Amygdala (tissue), 56 donors: ENCODE measurements around the gene CIRBP.

ENCODE experiments used
- DNase-seq, 56 donors: peaks; one replicate each; lab custom pipeline; 2025; lab: John Stamatoyannopoulos, UW

Gene CIRBP

DNA sequence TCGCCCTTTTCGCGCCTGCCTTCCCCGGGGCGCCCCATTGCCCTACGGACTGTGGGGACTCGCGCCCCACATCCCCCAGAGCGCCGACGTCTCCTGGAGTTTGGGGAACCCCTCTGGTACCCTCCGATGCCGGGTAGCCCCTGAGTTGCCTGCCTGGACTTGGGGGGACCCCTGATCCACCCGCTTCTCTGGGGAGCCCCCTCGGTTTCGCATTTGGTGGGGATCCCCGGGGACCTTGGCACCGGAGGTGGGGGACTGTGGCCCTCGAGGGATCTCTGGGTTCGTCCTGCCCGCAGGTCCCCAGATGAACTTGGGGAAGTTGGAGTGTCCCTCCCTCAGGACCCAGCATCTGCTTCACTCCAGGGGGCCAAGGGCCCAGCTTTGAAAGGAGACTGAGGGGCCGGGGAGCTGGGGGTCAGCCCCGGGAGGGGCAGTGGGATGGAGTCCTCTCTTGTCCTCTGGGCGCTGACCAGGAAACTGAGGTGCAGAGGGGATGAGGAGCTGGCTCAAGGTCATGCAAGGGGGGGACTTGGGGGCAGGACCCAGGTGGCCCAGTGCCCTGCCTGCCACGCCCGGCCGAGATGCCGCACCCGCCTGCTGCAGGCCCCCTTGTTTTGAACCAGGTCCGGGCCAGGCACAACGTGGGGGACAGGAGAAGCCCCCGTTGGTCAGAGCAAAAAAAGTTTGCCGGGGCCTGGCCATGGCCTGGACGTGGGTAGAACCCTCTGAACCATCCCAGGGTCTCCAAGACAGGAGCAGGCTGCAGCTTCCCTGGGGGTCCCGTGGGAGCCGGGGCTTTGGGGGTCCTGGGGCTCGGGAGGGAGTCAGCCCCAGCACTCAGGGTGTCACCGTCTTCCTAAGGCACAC, 17.6 kb downstream of the CIRBP start:
- no peak for DNase-seq

DNA sequence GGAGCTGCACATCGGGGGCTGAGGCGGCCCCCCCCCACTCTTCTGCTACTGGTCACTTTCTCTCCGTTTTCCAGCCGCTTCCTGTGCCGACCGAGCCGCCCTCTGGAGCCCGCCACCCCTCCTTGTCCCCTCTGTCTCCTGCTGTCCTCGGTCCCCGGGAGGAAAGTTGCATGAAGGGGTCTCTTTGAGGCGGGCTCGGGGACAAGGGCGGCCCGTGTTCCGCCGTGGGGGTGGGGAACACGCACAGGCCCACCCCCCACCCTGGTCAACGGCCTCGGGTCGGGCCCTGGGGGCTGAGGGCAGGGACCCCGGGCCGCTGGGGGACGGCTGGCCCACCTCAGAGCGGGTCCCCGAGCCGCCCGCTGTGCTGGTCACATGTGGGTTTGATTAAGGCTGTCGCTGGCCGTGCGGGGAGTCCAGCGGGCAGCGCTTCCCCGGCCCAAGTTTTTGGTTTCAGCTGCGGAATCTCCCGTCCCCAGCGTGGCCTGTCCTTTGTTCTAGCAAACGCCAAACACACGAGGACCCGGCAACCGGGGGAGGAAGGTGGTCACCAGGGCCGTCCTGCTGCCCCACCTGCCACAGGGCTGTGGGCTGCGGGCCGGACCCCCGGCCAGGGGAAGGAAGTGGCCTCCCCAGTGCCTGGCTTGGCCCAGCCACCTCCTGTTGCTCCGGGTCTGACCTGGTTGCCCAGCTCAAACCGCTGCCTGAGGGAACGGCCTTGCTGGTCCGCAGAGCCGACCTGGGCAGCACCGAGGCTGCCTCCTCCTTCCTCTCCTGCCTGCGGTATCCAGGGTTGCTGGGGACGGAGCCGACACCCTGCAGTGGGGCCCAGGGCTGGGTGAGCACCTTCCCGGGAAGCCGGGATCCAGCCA, 18.5 kb downstream of the CIRBP start:
- no peak for DNase-seq

DNA sequence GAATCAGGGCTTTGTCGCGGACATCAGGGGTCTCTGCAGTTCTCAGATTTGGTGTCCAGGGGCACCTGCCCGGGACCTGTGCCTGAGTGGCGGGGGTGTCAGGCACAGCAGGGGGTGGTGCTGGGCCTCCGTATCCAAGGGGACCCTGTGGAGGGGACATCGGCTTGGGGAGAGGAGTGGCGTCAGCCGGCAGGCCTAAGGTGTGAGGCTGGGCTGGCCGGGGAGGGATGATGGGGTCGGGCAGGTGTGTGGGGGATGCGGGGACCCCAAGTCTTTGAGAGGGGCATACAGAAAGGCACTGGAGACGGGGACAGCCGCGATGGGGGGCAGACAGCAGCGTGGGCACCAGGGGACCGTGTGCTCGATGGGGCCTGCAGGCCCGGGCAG, 19.1 kb downstream of the CIRBP start:
- DNase-seq, result no peak

DNA sequence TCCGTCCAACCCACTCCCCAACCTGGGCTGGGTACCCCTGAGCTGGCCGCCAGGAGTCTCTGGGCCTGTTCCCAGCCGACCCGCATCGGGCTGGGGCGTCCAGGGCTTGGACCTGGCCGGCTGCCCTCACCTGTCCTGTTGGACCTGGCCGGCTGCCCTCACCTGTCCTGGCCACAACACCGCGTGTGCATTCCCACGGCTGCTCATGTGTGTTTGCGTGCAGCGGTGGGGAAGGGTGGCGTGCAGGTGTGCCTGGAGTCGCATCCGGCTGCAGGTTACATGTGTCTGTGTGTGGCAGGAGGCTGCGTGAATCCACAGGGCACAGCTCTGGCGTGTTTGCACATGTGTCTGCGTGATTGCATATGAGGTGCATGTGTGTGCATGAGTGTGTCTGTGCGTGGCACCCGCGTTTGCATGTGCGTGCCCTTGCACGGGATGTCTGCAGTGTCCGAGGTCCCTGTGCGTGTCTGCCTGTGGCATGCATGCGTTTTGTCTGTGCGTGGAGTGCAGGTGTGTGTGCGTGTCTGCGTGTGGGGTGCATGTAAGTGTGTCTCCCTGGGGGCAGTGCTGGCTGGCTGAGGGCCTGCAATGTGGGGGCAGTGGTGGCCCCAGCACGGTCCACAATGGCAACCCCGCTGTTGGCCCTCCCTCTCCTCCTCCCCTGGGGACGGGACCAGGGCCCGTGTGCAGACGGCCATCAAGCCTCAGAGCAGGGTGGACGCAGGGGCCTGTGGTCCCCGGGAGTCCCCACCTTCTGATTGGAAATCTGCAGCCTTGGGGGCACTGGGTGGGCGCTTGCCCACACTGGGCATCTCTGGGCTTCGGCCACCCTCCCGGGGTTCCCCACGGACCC, 19.9 kb downstream of the CIRBP start:
- no peak for DNase-seq

DNA sequence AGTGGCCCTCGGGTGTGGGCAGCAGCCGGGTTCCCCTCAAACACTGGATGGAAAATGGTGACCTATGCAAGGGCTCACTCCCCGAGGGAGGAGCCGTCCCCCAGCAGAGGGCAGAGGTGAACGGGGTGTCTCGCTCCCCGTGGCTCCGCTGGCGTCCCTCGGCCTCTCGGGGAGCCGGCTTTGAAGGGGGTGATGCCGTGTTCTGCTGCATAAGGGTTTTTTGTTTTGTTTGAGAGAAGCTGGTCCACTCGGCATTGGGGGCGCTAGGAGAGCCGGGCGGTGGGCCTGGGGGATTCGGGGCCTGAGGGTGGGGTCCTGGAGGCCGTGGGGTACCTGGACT, 20.5 kb downstream of the CIRBP start:
- no peak for DNase-seq

DNA sequence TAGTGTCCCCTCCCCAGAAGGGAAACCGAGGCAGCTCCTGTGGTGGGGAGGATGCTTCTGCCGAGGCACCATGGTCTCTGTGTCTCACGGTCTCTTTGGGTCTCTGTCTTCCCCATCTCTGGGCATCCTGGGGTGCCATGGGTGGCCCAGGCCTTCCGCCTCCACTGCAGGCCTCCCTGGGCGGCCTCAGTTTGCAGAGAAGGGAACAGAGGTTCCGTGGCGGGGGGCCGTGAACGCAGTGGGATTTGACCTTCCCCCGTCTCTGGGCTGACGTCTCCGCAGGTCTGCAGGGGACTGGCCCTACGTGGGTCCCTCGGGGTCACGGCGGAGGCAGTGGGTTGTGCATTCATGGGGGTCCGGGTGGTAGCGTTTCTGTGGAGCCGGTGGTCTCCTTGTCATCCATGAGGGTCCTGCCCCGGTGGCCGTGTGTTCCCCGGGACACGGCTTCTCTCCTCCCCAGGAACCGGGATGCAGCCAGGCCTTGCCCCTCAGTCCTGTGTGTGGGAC, 21.1 kb downstream of the CIRBP start:
- no peak for DNase-seq

DNA sequence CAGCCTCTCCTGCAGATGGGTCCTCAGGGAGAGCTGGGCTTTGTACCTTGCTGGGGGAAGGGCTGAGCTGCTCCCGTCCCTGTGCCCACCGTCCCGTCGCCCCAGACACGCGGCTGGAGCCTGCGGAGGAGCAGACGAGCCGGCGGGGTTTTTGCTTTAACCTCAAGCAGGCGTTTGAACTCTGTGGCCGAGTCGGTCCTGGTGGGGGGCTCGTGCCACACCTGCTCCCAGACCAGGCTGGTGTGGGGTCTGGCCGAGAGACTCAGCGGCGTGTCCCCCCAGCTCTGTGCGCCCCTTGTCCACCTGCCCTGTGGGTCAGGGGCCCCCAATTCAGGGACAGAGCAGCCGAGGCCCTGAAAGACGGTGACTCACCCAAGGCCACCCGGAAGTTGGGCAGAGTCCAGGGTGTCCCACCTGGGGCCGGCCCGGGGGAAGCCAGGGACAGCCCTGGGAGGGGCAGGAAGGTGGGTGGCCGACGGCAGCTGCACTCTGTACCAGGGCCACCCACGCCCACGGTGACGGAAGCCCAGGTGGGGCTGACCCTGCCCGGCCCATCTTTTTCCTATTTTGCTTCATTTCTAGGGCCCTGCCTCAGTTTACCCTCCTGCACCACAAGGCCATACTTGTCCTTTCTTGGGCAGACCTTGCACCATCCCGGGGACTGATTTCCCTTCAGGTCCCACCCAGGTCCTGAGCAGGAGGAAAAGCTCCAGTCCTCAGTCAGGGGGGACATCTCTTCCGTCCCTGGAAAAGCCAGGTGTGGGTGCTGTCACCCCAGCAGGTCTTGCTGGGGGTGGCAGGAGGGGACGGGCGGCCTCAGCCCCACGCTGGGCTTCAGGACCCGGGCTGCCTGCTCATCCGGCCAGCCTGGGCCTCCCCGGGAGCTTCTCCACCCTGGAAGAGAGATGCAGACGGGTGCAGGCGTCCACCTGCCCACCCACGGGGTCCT, 21.8 kb downstream of the CIRBP start:
- DNase-seq, result no peak

DNA sequence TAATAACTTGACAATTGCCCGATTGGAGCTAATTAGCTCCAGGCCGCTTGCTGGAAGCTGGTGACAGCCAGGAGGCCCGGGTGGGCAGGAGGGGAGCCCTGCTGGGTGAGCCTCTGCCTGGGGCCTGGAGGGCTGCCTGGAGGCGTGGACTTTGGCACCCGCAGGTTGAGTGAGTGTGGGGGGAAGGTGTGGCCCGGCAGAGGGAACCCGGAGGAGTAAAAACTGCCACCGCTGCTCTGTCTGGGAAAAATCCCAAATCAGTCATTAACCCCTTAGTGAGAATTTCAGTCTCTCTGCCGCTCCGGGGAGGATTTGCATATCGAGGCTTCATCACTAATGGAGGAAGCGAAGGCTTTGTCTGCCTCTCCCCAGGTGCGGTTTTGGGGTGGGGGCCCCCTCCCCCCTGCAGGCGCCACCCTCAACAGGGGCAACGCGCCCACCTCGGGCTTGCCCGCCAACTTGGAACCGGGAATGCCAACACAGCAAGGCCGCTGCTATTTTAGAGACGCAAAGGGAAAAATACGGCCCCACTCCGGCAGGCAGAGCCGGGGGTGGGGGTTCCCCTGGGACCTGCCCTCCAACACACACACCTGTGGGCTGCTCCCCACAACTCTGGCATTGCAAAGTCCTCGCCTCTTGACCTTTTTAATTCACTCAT, 22.8 kb downstream of the CIRBP start:
- peak in 17 of 56 donors; percentile 6 to 55 (median 25) for DNase-seq

DNA sequence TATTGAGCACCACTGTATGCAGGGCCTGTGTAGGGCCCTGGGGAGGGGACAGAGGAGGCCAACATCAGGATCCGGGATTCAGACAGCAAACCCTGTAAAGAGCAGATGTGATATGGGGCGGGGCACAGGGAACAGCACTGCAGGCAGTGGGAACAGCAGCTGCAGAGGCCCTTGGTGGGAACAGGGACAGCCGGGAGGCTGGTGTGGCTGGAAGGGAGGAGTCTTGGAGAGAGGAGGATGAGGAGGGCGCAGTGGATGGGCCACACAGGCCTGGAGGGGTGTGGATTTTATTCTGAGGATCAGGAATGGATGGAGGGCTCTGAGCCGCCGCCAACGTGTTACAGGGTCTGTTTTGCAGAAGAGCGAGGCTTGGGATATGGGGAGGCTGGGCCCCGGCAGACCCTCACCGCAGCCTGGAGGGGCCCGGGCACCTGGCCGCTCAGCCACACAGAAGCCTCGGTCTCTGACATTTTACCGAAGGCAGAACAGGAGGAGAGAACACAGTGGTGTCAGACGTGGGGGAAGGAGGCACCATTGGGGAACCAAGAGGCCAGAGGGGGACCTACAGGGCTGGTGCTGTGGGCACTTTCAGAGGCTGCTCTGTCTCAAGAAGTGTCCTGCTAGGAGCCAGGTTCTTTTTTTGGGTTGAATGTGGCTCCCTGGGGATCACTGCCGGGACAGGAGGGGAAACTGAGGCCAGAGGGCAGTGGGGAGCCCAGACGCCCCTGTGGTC, 23.5 kb downstream of the CIRBP start:
- no peak for DNase-seq

DNA sequence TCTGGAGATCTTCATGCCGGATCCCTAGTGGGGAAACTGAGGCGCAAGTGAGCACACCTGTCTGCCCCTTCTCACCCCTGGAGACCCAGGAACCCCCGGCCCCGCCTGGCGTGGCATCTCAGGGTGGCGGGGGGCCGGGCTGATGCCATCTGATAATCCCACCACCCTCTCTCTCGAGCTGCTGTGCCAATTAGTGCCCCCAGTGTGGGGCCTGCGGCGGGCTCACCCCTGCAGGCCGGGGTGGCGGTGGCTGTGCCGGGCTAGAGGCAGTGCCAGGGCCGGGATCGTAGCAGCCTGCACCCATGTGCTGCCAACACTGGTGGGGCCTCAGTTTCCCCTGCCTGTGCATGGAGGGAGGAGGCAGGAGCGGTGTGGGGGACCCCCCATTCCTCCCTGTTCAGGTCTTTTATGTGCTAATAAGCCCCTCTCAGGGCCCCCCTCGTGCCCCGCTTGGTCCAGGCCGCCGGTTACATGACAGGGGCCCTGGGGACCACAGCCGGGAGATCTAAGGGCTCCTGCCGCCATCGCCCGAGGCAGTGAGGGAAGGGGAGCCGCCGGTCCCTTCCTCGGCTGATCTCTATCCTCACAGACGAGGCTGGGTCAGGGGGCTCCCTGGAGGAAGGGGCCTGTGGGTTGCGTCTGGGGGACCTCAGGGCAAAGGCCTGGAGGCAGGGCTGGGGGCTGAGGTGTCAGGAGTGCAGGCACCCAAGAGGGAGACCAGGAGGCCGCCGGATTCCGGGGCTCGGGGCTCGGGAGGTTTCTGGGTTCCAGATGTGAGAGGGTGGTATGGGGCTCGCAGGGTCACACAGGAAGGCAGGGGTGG, 24.9 kb downstream of the CIRBP start:
- DNase-seq, result no peak

DNA sequence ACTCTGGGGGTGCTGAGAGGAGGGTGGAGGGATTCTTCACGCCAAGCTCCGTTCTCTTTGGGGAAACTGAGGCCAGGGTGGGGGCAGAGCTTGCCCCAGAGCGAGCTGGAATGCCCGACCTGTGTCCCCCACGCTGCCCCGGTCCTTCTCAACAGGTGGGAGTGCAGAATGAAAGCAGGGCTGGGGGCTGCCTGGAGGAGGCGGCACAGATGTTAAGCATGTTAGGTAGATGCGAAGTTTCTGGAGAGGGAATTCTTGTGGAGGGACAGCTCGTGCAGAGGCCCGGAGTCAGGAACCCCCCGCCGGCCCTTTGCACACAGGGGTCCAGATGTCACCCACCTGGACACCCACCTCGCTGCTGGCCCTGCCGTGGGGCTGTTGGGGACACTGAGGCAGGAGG, 25.6 kb downstream of the CIRBP start:
- no peak for DNase-seq

DNA sequence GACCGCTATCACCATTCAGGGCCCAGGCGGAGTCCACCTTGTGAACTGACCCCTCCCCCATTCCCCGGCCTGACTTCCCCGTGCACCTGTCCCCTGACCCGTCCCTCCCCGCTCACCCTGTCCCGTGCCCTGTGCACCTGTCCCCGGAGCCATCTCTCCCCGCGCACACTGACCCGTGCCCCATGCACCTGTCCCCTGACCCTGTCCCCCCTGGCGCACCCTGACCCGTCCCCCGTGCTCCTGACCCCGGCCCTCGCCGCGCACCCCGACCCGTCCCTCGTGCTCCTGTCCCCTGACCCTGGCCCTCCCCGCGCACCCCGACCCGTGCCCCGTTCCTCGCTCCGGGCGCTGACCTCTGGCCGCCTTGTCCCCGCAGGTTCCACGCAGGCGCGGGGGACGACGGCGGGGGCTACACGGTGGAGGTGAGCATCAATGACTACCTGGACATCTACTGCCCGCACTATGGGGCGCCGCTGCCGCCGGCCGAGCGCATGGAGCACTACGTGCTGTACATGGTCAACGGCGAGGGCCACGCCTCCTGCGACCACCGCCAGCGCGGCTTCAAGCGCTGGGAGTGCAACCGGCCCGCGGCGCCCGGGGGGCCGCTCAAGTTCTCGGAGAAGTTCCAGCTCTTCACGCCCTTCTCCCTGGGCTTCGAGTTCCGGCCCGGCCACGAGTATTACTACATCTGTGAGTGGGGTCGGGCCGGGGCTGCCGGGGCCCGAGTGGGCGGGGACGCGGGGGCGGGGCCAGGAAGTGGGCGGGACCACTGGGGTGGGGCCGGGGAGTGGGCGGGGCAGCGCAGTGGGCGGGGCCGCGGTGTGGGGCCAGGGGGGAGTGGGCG, 26.3 kb downstream of the CIRBP start:
- DNase-seq, result no peak

DNA sequence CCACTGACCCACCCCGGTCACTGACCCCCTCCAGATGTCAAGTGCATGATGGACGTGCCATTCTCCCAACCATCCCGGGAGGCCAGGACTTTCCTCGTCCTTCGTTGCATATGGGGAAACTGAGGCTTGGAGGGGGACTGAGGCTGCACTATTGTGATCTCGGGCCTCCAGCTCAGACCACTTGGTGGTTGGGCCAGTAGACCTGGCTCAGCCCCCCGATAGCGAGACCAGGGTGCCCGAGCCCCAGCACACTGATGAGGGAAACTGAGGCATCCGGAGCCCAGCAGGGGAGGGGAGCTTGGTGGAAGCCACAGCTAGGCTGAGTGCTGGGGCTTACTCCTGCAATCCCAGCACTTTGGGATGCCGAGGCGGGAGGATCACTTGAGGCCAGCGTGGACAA, 26.9 kb downstream of the CIRBP start:
- no peak for DNase-seq

DNA sequence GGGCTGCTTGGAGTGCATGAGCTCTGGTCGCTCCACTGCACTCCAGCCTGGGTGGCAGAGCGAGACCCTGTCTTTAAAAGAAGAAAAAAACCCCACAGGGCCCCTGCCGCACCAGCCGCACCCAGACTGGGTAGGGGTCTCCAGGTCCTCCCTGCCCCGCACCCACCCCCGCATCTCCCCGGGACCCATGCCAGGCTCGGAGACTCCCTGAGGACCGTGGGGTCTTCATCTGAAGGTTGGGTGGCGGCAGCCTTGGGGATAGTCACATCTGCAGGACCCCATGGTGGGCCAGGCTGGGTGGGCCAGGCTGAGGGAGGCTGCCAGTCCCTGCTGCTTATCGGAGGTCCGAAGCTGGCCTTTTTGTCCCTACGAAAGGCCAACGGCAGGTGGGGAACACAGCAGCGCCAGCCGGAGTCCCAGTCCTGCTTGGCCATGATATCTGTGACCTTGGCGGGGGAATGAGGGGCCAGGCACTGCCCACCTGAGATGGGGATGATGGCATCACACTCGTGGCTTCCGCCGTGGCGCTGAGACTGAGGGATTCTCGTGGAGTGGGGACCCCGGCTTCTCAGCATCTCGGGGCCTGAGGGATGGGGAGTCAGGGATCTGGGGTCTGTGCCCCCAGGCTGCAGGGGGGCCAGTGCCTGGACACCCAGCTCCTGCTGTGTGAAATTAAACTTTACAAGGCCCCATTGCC, 27.6 kb downstream of the CIRBP start:
- no peak for DNase-seq

DNA sequence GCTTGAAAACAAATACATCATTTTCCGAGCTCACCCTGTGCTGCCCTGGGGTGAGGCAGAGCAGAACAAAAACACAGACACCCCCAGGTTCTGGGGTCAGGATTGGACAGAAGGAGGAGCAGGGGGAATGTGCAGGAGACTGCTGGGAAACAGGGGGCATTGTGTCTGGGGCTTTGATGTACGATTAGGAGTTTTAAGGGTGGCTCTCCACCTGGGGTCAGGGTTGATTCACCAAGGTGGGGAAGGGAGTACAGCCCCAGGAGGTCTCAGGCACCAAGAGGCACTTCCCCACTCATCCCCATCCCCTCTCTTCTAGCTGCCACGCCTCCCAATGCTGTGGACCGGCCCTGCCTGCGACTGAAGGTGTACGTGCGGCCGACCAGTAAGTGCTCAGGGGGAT, 29.1 kb downstream of the CIRBP start:
- no peak for DNase-seq

DNA sequence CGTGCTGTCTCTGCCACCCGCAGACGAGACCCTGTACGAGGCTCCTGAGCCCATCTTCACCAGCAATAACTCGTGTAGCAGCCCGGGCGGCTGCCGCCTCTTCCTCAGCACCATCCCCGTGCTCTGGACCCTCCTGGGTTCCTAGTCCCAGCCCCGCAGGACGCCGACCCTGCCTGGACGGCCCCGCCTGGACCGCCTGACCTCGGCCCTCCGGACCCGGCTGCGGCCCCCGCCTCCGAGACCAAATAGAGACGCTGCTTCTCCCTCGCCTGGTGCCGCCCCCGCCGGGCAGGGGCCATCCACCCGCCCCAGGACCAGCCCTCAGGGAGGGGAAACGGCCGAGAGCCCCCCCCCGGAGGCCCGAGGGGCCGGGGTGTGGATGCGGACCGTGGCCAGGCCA, 30.7 kb downstream of the CIRBP start:
- no peak for DNase-seq
